GM23248 (cell line): ENCODE data around the gene RELN.

Source experiments
- EZH2 ChIP-seq: fragments of 200-600 bp; sonication (generic); IDR thresholded peaks from 2 replicates; pipeline ENCODE4 v1.6.1; 2018; ENCODE audit warnings: antibody characterized with exemption, mild to moderate bottlenecking; ENCODE audit not compliant: insufficient read depth, poor library complexity, severe bottlenecking
- EZH2phosphoT487 ChIP-seq: fragments of 200-600 bp; sonication (generic); IDR thresholded peaks from 2 replicates; pipeline ENCODE4 v1.6.1; 2018; ENCODE audit warnings: antibody characterized with exemption, moderate library complexity, mild to moderate bottlenecking, low read depth; ENCODE audit not compliant: insufficient read depth

DNA sequence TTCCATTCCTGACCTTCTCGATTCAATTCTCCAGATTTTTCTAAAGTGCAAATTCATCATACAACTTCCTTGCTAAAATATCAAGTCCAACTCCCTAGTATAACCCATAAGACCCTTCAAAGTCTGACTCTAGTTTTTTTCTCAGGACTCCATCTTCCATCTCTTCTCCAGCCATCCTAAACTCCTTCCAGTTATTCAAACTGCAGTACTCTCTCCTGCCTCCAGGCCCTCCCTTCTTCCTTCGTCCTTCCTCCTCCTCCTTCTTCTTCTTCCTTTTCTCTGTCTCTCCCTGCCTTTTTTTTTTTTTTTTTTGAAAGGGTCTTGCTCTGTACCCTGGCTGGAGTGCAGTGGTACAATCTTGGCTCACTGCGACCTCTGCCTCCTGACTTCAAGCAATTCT lies 111.9 kb downstream of the RELN start:
- TF ChIP-seq EZH2phosphoT487, result no peak
- no peak for TF ChIP-seq EZH2
